Neural progenitor cell (in vitro differentiated cells): Measurements from ENCODE around the gene SNN. TPM values are rescaled to one million over a fixed set of nuclear protein-coding genes. Genes with fewer than 3 reads are reported as not detected.

ENCODE experiments used
- DNase-seq: peaks from one replicate; pipeline ENCODE4 v3.0.0-alpha.2; 2016; ENCODE audit warnings: low spot score
- H2AFZ ChIP-seq: fragments of 200-600 bp; sonication (generic); replicated peaks from 2 replicates; pipeline ENCODE4 v1.6.1; 2016; ENCODE audit warnings: antibody characterized with exemption
- H3F3A ChIP-seq: fragments of 200-600 bp; sonication (generic); 2 replicates; pipeline ENCODE4 v1.6.1; 2016; ENCODE audit warnings: antibody characterized with exemption, low read depth
- H3K27ac ChIP-seq: fragments of 200-600 bp; sonication (generic); 2 replicates; pipeline ENCODE4 v1.5.1; 2016; ENCODE audit warnings: mild to moderate bottlenecking
- H3K27me3 ChIP-seq: fragments of 200-600 bp; sonication (generic); 2 replicates; pipeline ENCODE4 v1.6.1; 2016; ENCODE audit warnings: mild to moderate bottlenecking, moderate library complexity
- H3K36me3 ChIP-seq: fragments of 200-600 bp; sonication (generic); 2 replicates; pipeline ENCODE4 v1.5.1; 2016
- H3K4me1 ChIP-seq: fragments of 200-600 bp; sonication (generic); 2 replicates; pipeline ENCODE4 v1.6.1; 2016; ENCODE audit warnings: mixed run types
- H3K4me2 ChIP-seq: fragments of 200-600 bp; sonication (generic); 2 replicates; pipeline ENCODE4 v1.6.1; 2016
- H3K4me3 ChIP-seq: fragments of 200-600 bp; sonication (generic); 2 replicates; pipeline ENCODE4 v1.5.1; 2016
- H3K79me2 ChIP-seq: fragments of 200-600 bp; sonication (generic); 2 replicates; pipeline ENCODE4 v1.6.1; 2016; ENCODE audit warnings: low read depth
- H3K9ac ChIP-seq: fragments of 200-600 bp; sonication (generic); 2 replicates; pipeline ENCODE4 v1.6.1; 2016
- H3K9me3 ChIP-seq: fragments of 200-600 bp; sonication (generic); 2 replicates; pipeline ENCODE4 v1.5.1; 2016; ENCODE audit warnings: low read depth
- H4K20me1 ChIP-seq: fragments of 200-600 bp; sonication (generic); 2 replicates; pipeline ENCODE4 v1.6.1; 2016; ENCODE audit warnings: low read depth
- H3K27ac Mint-ChIP-seq: 3 replicates; pipeline ENCODE4 v1.8.0; 2021; ENCODE audit warnings: mixed read lengths
- H3K27me3 Mint-ChIP-seq: 2 replicates; pipeline ENCODE4 v1.8.0; 2022; ENCODE audit warnings: low read depth, mild to moderate bottlenecking, inconsistent platforms, moderate library complexity, mixed read lengths; ENCODE audit not compliant: insufficient read depth
- H3K36me3 Mint-ChIP-seq: 3 replicates; pipeline ENCODE4 v1.8.0; 2021; ENCODE audit warnings: mixed read lengths
- H3K4me1 Mint-ChIP-seq: 3 replicates; pipeline ENCODE4 v1.8.0; 2021; ENCODE audit warnings: mixed read lengths
- H3K4me3 Mint-ChIP-seq: 3 replicates; pipeline ENCODE4 v1.8.0; 2021; ENCODE audit warnings: mild to moderate bottlenecking, moderate library complexity, mixed read lengths
- H3K9me3 Mint-ChIP-seq: 3 replicates; pipeline ENCODE4 v1.8.0; 2020; ENCODE audit warnings: mixed read lengths
- CTCF ChIP-seq: fragments of 200-600 bp; sonication (generic); IDR thresholded peaks from 2 replicates; pipeline ENCODE4 v1.5.1; 2017; ENCODE audit warnings: antibody characterized with exemption, mild to moderate bottlenecking
- EZH2 ChIP-seq: fragments of 200-600 bp; sonication (generic); IDR thresholded peaks from 2 replicates; pipeline ENCODE4 v1.6.1; 2017; ENCODE audit warnings: antibody characterized with exemption, mild to moderate bottlenecking, moderate library complexity
- EZH2phosphoT487 ChIP-seq: fragments of 200-600 bp; sonication (generic); IDR thresholded peaks from 2 replicates; pipeline ENCODE4 v1.6.1; 2017; ENCODE audit warnings: antibody characterized with exemption
- total RNA-seq: library from RNA; depleted of rRNA; stranded (reverse); fragments of >200 nt; gene quantifications from 2 replicates; pipeline ENCODE4 v1.2.3, GENCODE V29; 2015; ENCODE audit warnings: low replicate concordance

The SNN gene
- total RNA-seq, 1 donor from 2014 or later: 48.7 TPM

GRCh38 chr16:11627292-11627663, 41.0 kb upstream of the SNN start:
- H3K4me1 Mint-ChIP-seq: peaks cover 15% of the 10 kb centered on the region
- H3K36me3 ChIP-seq: no peaks in the 10 kb centered on the region
- H3K36me3 Mint-ChIP-seq: no peaks in the 10 kb centered on the region
- no peak overlapping the region for H3K4me2 ChIP-seq
- no peak overlapping the region for H3K27ac ChIP-seq
- no peaks in the 10 kb centered on the region for H3K9me3 ChIP-seq
- H2AFZ ChIP-seq: no peak overlapping the region
- H3F3A ChIP-seq: no peaks in the 10 kb centered on the region
- DNase-seq: no peak
- TF ChIP-seq CTCF: no peak
- TF ChIP-seq EZH2phosphoT487: no peak
- no peak for TF ChIP-seq EZH2
- H3K27ac Mint-ChIP-seq: no peak overlapping the region
- no peak overlapping the region for H3K4me3 ChIP-seq
- no peaks in the 10 kb centered on the region for H4K20me1 ChIP-seq
- H3K9ac ChIP-seq: no peak overlapping the region
- H3K27me3 ChIP-seq: no peaks in the 10 kb centered on the region
- H3K4me3 Mint-ChIP-seq: no peak overlapping the region
- no peaks in the 10 kb centered on the region for H3K79me2 ChIP-seq
- peaks cover 3% of the 10 kb centered on the region for H3K4me1 ChIP-seq
- peaks cover 2% of the 10 kb centered on the region for H3K27me3 Mint-ChIP-seq
- no peaks in the 10 kb centered on the region for H3K9me3 Mint-ChIP-seq

- H3K27me3 Mint-ChIP-seq: peaks cover 2% of the 10 kb centered on the region
- Histone ChIP-seq H3K9me3 (no peaks in the 10 kb centered on the region), H3K79me2 (no peaks in the 10 kb centered on the region), H3K9ac (no peak overlapping the region), H3K4me2 (no peak overlapping the region), H3F3A (no peaks in the 10 kb centered on the region), H3K27me3 (no peaks in the 10 kb centered on the region), H3K36me3 (no peaks in the 10 kb centered on the region), H2AFZ (no peak overlapping the region), H3K27ac (no peak overlapping the region), H3K4me3 (no peak overlapping the region), H4K20me1 (no peaks in the 10 kb centered on the region), H3K4me1 (peaks cover 10% of the 10 kb centered on the region)
- peaks cover 15% of the 10 kb centered on the region for H3K4me1 Mint-ChIP-seq
- H3K4me3 Mint-ChIP-seq: no peak overlapping the region
- no peaks in the 10 kb centered on the region for H3K9me3 Mint-ChIP-seq
- DNase-seq: no peak
- TF ChIP-seq EZH2: no peak
- TF ChIP-seq EZH2phosphoT487: no peak
- TF ChIP-seq CTCF: no peak
- no peak overlapping the region for H3K27ac Mint-ChIP-seq
- H3K36me3 Mint-ChIP-seq: no peaks in the 10 kb centered on the region
These were observed 40.3 kb upstream of the SNN start for GRCh38 chr16:11627822-11628457.

- no peak overlapping the region for H3K27ac ChIP-seq
- H3K4me3 Mint-ChIP-seq: no peak overlapping the region
- DNase-seq: no peak
- H4K20me1 ChIP-seq: no peaks in the 10 kb centered on the region
- H3K27me3 ChIP-seq: no peaks in the 10 kb centered on the region
- peaks cover 14% of the 10 kb centered on the region for H3K4me1 Mint-ChIP-seq
- peaks cover 2% of the 10 kb centered on the region for H3K27me3 Mint-ChIP-seq
- H3K36me3 ChIP-seq: no peaks in the 10 kb centered on the region
- no peaks in the 10 kb centered on the region for H3K36me3 Mint-ChIP-seq
- H3K9me3 ChIP-seq: no peaks in the 10 kb centered on the region
- H3K27ac Mint-ChIP-seq: peak overlapping the region; percentile 70
- no peaks in the 10 kb centered on the region for H3K79me2 ChIP-seq
- H3K9me3 Mint-ChIP-seq: no peaks in the 10 kb centered on the region
- no peak overlapping the region for H3K4me2 ChIP-seq
- no peak overlapping the region for H2AFZ ChIP-seq
- TF ChIP-seq EZH2phosphoT487 (no peak), CTCF (no peak), EZH2 (no peak)
- no peak overlapping the region for H3K9ac ChIP-seq
- peaks cover 12% of the 10 kb centered on the region for H3K4me1 ChIP-seq
- H3F3A ChIP-seq: no peaks in the 10 kb centered on the region
- no peak overlapping the region for H3K4me3 ChIP-seq
These were observed 38.9 kb upstream of the SNN start for GRCh38 chr16:11629071-11630030.
